Peyer's patch (tissue), 4 donors: ENCODE results near the gene THSD8. TPM values are rescaled to one million over a fixed set of nuclear protein-coding genes. Genes with fewer than 3 reads are reported as not detected.

Source experiments
- DNase-seq, 3 donors: peaks; one replicate each; pipeline ENCODE4 v3.0.0-alpha.2; 2017 to 2019
- H3K27ac ChIP-seq, 4 donors: fragments of 200-600 bp; sonication (generic); one replicate each; pipeline ENCODE4 v1.5.1; 2016 to 2019
- H3K27me3 ChIP-seq, 2 donors: fragments of 200-600 bp; sonication (generic); one replicate each; pipeline ENCODE4 v1.5.1; 2019
- H3K36me3 ChIP-seq, 3 donors: fragments of 200-600 bp; sonication (generic); one replicate each; pipeline ENCODE4 v1.5.1; 2016 to 2019
- H3K4me1 ChIP-seq, 4 donors: fragments of 200-600 bp; sonication (generic); one replicate each; pipeline ENCODE4 v1.5.1; 2016 to 2019
- H3K4me3 ChIP-seq, 4 donors: fragments of 200-600 bp; sonication (generic); 1 replicate in 3 of 4; 2 replicates in 1 of 4; pipeline ENCODE4 v1.5.1; 2016 to 2019; ENCODE audit warnings: mild to moderate bottlenecking in 1 of 4
- H3K9me3 ChIP-seq, 4 donors: fragments of 200-600 bp; sonication (generic); one replicate each; pipeline ENCODE4 v1.5.1; 2016 to 2019; ENCODE audit warnings: mild to moderate bottlenecking in 1 of 4
- POLR2A ChIP-seq, 2 donors: fragments of 450-650 bp; IDR thresholded peaks; one replicate each; pipeline ENCODE4 v1.5.1; 2017; ENCODE audit warnings: antibody characterized with exemption in 2 of 2, mild to moderate bottlenecking in 2 of 2, moderate library complexity in 2 of 2
- total RNA-seq, 4 donors: library from RNA; depleted of rRNA; stranded (reverse); fragments of >200 nt; gene quantifications; one replicate each; pipeline ENCODE4 v1.1.0, GENCODE V29; 2016
- TF ChIP-seq, protein P1 (sequence below), 6 experiments: fragments of 450-650 bp in 4 of 6; fragments of 200-600 bp in 2 of 6; sonication (generic) in 1 of 6; IDR thresholded peaks; one replicate each; pipeline ENCODE4 v1.5.1; 2017 to 2019; ENCODE audit warnings: antibody characterized with exemption in 6 of 6, mild to moderate bottlenecking in 3 of 6, moderate library complexity in 1 of 6

The THSD8 gene
- total RNA-seq, 4 donors from 2014 or later, result not detected

GRCh38 chr19:12834566-12834943 is 32.7 kb downstream of the THSD8 start, which contains the start of gene RTBDN:
RTBDN (minus strand) TSS chr19:12834579; CDS start chr19:12829979, 4,600 bp downstream.
- peaks cover 0 to 32% (median 14%) of the 10 kb centered on the region in 4 donors for H3K4me1 ChIP-seq
- TF ChIP-seq POLR2A (IDR thresholded peaks at IDR 0.05), result no peak
- TF ChIP-seq, protein P1, sequence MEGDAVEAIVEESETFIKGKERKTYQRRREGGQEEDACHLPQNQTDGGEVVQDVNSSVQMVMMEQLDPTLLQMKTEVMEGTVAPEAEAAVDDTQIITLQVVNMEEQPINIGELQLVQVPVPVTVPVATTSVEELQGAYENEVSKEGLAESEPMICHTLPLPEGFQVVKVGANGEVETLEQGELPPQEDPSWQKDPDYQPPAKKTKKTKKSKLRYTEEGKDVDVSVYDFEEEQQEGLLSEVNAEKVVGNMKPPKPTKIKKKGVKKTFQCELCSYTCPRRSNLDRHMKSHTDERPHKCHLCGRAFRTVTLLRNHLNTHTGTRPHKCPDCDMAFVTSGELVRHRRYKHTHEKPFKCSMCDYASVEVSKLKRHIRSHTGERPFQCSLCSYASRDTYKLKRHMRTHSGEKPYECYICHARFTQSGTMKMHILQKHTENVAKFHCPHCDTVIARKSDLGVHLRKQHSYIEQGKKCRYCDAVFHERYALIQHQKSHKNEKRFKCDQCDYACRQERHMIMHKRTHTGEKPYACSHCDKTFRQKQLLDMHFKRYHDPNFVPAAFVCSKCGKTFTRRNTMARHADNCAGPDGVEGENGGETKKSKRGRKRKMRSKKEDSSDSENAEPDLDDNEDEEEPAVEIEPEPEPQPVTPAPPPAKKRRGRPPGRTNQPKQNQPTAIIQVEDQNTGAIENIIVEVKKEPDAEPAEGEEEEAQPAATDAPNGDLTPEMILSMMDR (IDR thresholded peaks at IDR 0.05), result no peak

DNA sequence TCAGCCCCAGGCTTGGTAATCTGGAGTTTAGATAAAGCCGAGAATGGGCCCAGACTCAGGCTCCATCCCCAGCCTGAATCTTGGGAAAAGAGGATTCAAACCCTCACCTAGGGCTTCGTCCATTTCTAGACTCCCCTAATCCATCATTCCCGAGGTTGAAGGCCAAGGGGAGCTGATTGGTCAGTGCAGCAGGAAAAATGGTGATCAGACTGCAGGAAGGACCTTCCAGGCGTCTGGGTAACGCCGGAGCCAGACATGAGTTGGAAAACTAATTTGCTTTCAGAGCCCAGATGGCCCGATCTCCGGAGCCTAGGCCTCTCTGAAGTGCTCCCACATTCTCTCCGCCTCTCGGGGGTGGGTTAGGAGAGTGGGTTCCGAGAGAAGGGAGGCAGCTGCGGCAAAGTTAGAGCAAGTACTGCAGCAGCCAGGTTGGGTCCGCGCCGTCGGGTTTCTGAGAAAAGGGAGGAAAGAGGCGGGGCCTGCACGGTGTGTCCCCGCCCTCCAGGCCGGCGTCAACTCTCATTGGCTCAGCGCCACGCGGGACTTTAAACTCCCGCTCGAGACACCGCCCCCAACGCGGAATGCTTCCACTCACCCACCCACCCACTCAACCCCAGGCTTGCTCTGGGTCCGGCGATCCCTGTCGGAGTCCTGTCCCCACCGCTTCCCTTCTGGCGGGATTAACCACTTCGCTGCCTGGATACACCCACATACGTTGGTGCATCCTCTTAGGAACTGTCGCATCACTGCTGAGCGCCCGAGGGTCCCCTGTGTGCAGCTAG is 33.3 kb downstream of the THSD8 start:
- Histone ChIP-seq H3K27me3 (peaks cover 0 to 59% of the 10 kb centered on the region in 2 donors), H3K27ac (no peak overlapping the region), H3K36me3 (no peaks in the 10 kb centered on the region), H3K4me3 (no peak overlapping the region), H3K4me1 (peaks cover 0 to 32% (median 14%) of the 10 kb centered on the region in 4 donors), H3K9me3 (peaks cover 0 to 3% (median 0%) of the 10 kb centered on the region in 4 donors)
- TF ChIP-seq POLR2A (IDR thresholded peaks at IDR 0.05), result no peak
- TF ChIP-seq, protein P1 (IDR thresholded peaks at IDR 0.05), result no peak
- no peak for DNase-seq

More at GRCh38 chr19:12834566-12834943, 32.7 kb downstream of the THSD8 start, which contains the start of gene RTBDN:
- H3K36me3 ChIP-seq, result no peaks in the 10 kb centered on the region
- H3K27me3 ChIP-seq, result peaks cover 0 to 57% of the 10 kb centered on the region in 2 donors
- DNase-seq, result no peak
- H3K4me3 ChIP-seq, result peak within 1 kb of the TSS; percentile 18 to 52 (median 47)
- no peak within 1 kb of the TSS for H3K27ac ChIP-seq
- H3K9me3 ChIP-seq, result peaks cover 0 to 3% (median 0%) of the 10 kb centered on the region in 4 donors

DNA sequence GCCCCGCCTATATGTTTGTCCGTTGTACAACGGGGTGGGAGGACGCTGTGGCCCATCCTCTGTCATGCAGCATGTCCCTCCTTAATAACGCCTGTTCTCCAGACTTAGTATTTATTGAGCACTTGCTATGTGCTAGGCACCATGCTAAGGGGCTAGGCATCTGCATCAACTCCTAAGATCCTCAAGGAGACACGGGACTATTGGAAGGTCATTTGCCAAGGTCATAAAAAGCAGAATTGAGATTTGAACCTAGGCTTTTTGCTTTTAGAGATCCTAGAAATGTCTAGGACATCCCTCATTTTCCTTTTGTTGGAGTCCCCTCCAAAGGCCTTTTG is 34.6 kb downstream of the THSD8 start:
- no peak for DNase-seq
- Histone ChIP-seq H3K27me3 (peaks cover 0 to 71% of the 10 kb centered on the region in 2 donors), H3K36me3 (no peaks in the 10 kb centered on the region), H3K9me3 (peaks cover 0 to 3% (median 0%) of the 10 kb centered on the region in 4 donors), H3K27ac (no peak overlapping the region), H3K4me3 (no peak overlapping the region), H3K4me1 (peaks cover 0 to 40% (median 17%) of the 10 kb centered on the region in 4 donors)
- TF ChIP-seq, protein P1 (IDR thresholded peaks at IDR 0.05), result no peak
- TF ChIP-seq POLR2A (IDR thresholded peaks at IDR 0.05), result no peak

GRCh38 chr19:12837225-12837624 is 35.4 kb downstream of the THSD8 start:
- H3K27ac ChIP-seq, result no peak overlapping the region
- peaks cover 0 to 73% of the 10 kb centered on the region in 2 donors for H3K27me3 ChIP-seq
- no peak for TF ChIP-seq POLR2A (IDR thresholded peaks at IDR 0.05)
- TF ChIP-seq, protein P1 (IDR thresholded peaks at IDR 0.05), result no peak
- no peak overlapping the region for H3K4me3 ChIP-seq
- peaks cover 0 to 3% (median 0%) of the 10 kb centered on the region in 4 donors for H3K9me3 ChIP-seq
- DNase-seq, result no peak
- H3K36me3 ChIP-seq, result no peaks in the 10 kb centered on the region
- peaks cover 0 to 40% (median 17%) of the 10 kb centered on the region in 4 donors for H3K4me1 ChIP-seq

GRCh38 chr19:12838182-12838885 is 36.5 kb downstream of the THSD8 start, which contains the start of gene MAST1:
MAST1 (plus strand) TSS chr19:12838515; CDS start chr19:12838573, 58 bp downstream.
- H3K4me3 ChIP-seq, result peak within 1 kb of the TSS in 3 of 4 donors; percentile 40 to 51 (median 41)

More at GRCh38 chr19:12838182-12838885, 36.5 kb downstream of the THSD8 start, which contains the start of gene MAST1:
- peak in 2 of 3 donors; percentile 56 to 71 for DNase-seq
- Histone ChIP-seq H3K4me1 (peaks cover 0 to 30% (median 17%) of the 10 kb centered on the region in 4 donors), H3K27ac (no peak within 1 kb of the TSS), H3K9me3 (no peaks in the 10 kb centered on the region), H3K27me3 (peaks cover 0 to 62% of the 10 kb centered on the region in 2 donors), H3K36me3 (no peaks in the 10 kb centered on the region)
- no peak for TF ChIP-seq POLR2A (IDR thresholded peaks at IDR 0.05)
- TF ChIP-seq, protein P1 (IDR thresholded peaks at IDR 0.05), result peak in 5 of 6 experiments; percentile 22 to 58 (median 49)
